A549 (cell line): ENCODE data around the gene DDO. TPM values are rescaled to one million over a fixed set of nuclear protein-coding genes. Genes with fewer than 3 reads are reported as not detected.

Experiments
- ATAC-seq, 2 experiments: fragments of 200-7000 bp in 1 of 2; fragments of >200 bp in 1 of 2; cut with Nextera tagmentation in 1 of 2; cut with Tn5 transposase in 1 of 2; 3 replicates each; pipeline versions ENCODE4 v1.8.0 to v1.9.1; 2018 to 2020; ENCODE audit warnings: mild to moderate bottlenecking in 1 of 2, moderate library complexity in 1 of 2
- CTCF ChIA-PET: fragments of 300-600 bp; sonication (Branson Sonifier 250); formaldehyde crosslinking; extraction: SDS; loops from one replicate; lab custom pipeline; 2021; ENCODE audit warnings: antibody characterized with exemption, inconsistent platforms; lab: Yijun Ruan, JAX
- POLR2A ChIA-PET: fragments of 350-600 bp; formaldehyde crosslinking; extraction: SDS; loops from one replicate; lab custom pipeline; 2021; ENCODE audit warnings: antibody characterized with exemption, inconsistent platforms; lab: Yijun Ruan, JAX
- DNase-seq, 2 experiments: peaks; one replicate each; pipeline versions ENCODE4 v3.0.0 to v3.0.0-alpha.2; 2011 to 2016; ENCODE audit warnings: low read depth in 1 of 2, low spot score in 1 of 2
- FAIRE-seq: peaks from 2 replicates; lab custom pipeline; 2011; peaks lifted over from hg19 to GRCh38; lab: Jason Lieb, UNC
- H3K27ac ChIP-seq, 2 experiments: fragments of >200 bp; sonication (Bioruptor Twin); formaldehyde crosslinking; 3 replicates each; pipeline ENCODE4 v1.5.1; 2016 to 2017
- H3K4me1 ChIP-seq: fragments of >200 bp; sonication (Bioruptor Twin); formaldehyde crosslinking; 3 replicates; pipeline ENCODE4 v1.6.1; 2016
- H3K4me2 ChIP-seq: fragments of >200 bp; sonication (Bioruptor Twin); formaldehyde crosslinking; 3 replicates; pipeline ENCODE4 v1.6.1; 2016
- H3K4me3 ChIP-seq: fragments of >200 bp; sonication (Bioruptor Twin); formaldehyde crosslinking; 3 replicates; pipeline ENCODE4 v1.5.1; 2016
- H3K9me3 ChIP-seq: fragments of >200 bp; sonication (Bioruptor Twin); formaldehyde crosslinking; 3 replicates; pipeline ENCODE4 v1.6.1; 2016
- BHLHE40 ChIP-seq: IDR thresholded peaks from 2 replicates; pipeline ENCODE4 v1.6.1; 2012; ENCODE audit warnings: low read depth, low read length, inconsistent platforms
- CEBPB ChIP-seq, 2 experiments: fragments of >200 bp in 1 of 2; sonication (Bioruptor Twin) in 1 of 2; formaldehyde crosslinking in 1 of 2; IDR thresholded peaks; 2 replicates each; pipeline ENCODE4 v1.6.1; 2012 to 2016
- CHD2 ChIP-seq: fragments of 150-350 bp; IDR thresholded peaks from 2 replicates; pipeline ENCODE4 v1.6.1; 2014; ENCODE audit warnings: low read length; ENCODE audit not compliant: partially characterized antibody
- FOSB ChIP-seq: fragments of 250-450 bp; sonication (Bioruptor Pico); IDR thresholded peaks from 2 replicates; pipeline ENCODE4 v1.5.0; 2020; ENCODE audit warnings: mild to moderate bottlenecking, moderate library complexity
- FOXS1 ChIP-seq: fragments of 250-450 bp; sonication (Bioruptor Pico); IDR thresholded peaks from 2 replicates; pipeline ENCODE4 v1.5.0; 2020; ENCODE audit warnings: mild to moderate bottlenecking, moderate library complexity
- GATA3 ChIP-seq: IDR thresholded peaks from 2 replicates; pipeline ENCODE4 v1.6.1; 2012; ENCODE audit warnings: borderline replicate concordance
- HDAC2 ChIP-seq: fragments of 200-600 bp; sonication (generic); IDR thresholded peaks from 2 replicates; pipeline ENCODE4 v1.6.1; 2016
- HOXA7 ChIP-seq: fragments of 250-450 bp; sonication (Bioruptor Pico); IDR thresholded peaks from 2 replicates; pipeline ENCODE4 v1.5.0; 2020; ENCODE audit warnings: mild to moderate bottlenecking, moderate library complexity
- HOXB13 ChIP-seq: fragments of 250-450 bp; sonication (Bioruptor Pico); IDR thresholded peaks from 2 replicates; pipeline ENCODE4 v1.5.0; 2020; ENCODE audit warnings: low read depth, mild to moderate bottlenecking, moderate library complexity
- KDM1A ChIP-seq: fragments of 200-600 bp; sonication (generic); IDR thresholded peaks from 2 replicates; pipeline ENCODE4 v1.6.1; 2016; ENCODE audit warnings: low read depth, mild to moderate bottlenecking
- KDM5A ChIP-seq: fragments of 200-600 bp; sonication (generic); IDR thresholded peaks from 2 replicates; pipeline ENCODE4 v1.6.1; 2016; ENCODE audit warnings: antibody characterized with exemption, mild to moderate bottlenecking
- NFE2L2 ChIP-seq: fragments of 150-350 bp; conservative IDR thresholded peaks from 2 replicates; pipeline ENCODE4 v1.6.1; 2014; ENCODE audit warnings: low read length
- POLR2AphosphoS2 ChIP-seq: conservative IDR thresholded peaks from 2 replicates; pipeline ENCODE4 v1.6.1; 2012; ENCODE audit warnings: low read length, improper control_type of control experiment, inconsistent platforms
- TFCP2L1 ChIP-seq: fragments of 250-450 bp; sonication (Bioruptor Pico); IDR thresholded peaks from 2 replicates; pipeline ENCODE4 v1.5.0; 2021; ENCODE audit warnings: mild to moderate bottlenecking
- ZFP36 ChIP-seq: fragments of 450-650 bp; IDR thresholded peaks from 2 replicates; pipeline ENCODE4 v1.6.1; 2014; ENCODE audit warnings: borderline replicate concordance; ENCODE audit not compliant: partially characterized antibody
- WGBS: methylation state at CpG from one replicate; pipeline ENCODE4 v1.1.6; 2017; ENCODE audit errors: missing lambda C conversion rate; 5-methylcytosine and 5-hydroxymethylcytosine counted together
- polyA plus RNA-seq, 4 experiments: library from polyadenylated mRNA; depleted of rRNA in 3 of 4; stranded (reverse); fragments of >200 nt; fragmentation: RNase III in 1 of 4; extraction: RNeasy Plus Mini Kit Qiagen cat#74134 plus additional on column Dnase treatment in 1 of 4; gene quantifications; 2 replicates in 3 of 4; 3 replicates in 1 of 4; pipeline ENCODE4 v1.2.3, GENCODE V29; 2011 to 2017
- TF ChIP-seq, protein P1 (sequence below): IDR thresholded peaks from 2 replicates; pipeline ENCODE4 v1.6.1; 2012
- TF ChIP-seq, protein P2 (sequence below): fragments of 250-450 bp; sonication (Bioruptor Pico); IDR thresholded peaks from 2 replicates; pipeline ENCODE4 v1.5.0; 2021; ENCODE audit warnings: mild to moderate bottlenecking, moderate library complexity, borderline replicate concordance
- TF ChIP-seq, protein P3 (sequence below): fragments of 250-450 bp; sonication (Bioruptor Pico); IDR thresholded peaks from 2 replicates; pipeline ENCODE4 v1.5.0; 2020; ENCODE audit warnings: low read depth, mild to moderate bottlenecking, moderate library complexity

Gene DDO
- polyA plus RNA-seq, 2 of the 4 experiments (the other 2 are of a cell fraction): 0.04 to 0.05 TPM

DNA sequence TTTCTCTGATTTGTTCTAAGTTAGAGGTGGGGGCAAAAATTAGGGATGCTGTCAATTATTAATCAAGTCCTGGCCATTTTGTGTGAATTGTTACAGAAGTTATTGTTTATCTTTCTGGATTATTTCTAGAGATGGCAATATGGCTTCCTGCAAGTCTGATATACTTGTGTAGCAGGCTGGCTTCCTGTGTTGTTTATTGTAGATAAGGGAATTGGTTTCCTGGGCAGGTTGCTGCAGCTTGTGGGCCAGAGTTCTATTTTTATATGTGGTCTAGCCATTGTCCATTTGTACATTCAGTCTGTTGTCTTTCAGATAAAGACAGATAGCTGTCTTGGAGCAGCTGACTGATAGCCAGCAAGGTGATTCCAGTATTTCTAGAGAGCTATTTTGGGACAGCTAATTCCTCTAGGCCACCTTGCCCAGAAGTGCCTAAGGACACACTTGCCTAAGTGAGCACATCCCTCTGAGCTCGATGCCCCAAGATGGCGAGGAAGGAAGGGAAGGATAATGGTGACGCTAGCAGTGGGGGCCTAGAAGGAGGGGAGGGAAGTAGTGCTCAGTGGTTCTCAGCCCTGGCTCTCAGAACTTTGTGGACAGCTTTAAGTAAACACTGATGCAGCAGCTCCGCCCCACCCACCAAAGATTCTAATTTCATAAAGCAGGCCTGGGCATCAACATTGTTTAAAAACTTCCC, 25.5 kb downstream of the DDO start:
- Histone ChIP-seq H3K27ac (no peak overlapping the region), H3K4me1 (no peaks in the 10 kb centered on the region), H3K9me3 (no peaks in the 10 kb centered on the region), H3K4me2 (no peak overlapping the region), H3K4me3 (no peak overlapping the region)
- TF ChIP-seq GATA3: no peak
- TF ChIP-seq FOSB (CRISPR knock-in tag): no peak
- TF ChIP-seq, protein P1, sequence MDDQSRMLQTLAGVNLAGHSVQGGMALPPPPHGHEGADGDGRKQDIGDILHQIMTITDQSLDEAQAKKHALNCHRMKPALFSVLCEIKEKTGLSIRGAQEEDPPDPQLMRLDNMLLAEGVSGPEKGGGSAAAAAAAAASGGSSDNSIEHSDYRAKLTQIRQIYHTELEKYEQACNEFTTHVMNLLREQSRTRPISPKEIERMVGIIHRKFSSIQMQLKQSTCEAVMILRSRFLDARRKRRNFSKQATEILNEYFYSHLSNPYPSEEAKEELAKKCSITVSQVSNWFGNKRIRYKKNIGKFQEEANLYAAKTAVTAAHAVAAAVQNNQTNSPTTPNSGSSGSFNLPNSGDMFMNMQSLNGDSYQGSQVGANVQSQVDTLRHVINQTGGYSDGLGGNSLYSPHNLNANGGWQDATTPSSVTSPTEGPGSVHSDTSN: no peak
- TF ChIP-seq BHLHE40: no peak
- no peak for TF ChIP-seq TFCP2L1 (CRISPR knock-in tag)
- no peak for TF ChIP-seq CHD2
- TF ChIP-seq HDAC2: no peak
- no peak for TF ChIP-seq CEBPB (IDR thresholded peaks at IDR 0.05)
- TF ChIP-seq KDM1A: no peak
- TF ChIP-seq FOXS1: no peak
- TF ChIP-seq, protein P2, sequence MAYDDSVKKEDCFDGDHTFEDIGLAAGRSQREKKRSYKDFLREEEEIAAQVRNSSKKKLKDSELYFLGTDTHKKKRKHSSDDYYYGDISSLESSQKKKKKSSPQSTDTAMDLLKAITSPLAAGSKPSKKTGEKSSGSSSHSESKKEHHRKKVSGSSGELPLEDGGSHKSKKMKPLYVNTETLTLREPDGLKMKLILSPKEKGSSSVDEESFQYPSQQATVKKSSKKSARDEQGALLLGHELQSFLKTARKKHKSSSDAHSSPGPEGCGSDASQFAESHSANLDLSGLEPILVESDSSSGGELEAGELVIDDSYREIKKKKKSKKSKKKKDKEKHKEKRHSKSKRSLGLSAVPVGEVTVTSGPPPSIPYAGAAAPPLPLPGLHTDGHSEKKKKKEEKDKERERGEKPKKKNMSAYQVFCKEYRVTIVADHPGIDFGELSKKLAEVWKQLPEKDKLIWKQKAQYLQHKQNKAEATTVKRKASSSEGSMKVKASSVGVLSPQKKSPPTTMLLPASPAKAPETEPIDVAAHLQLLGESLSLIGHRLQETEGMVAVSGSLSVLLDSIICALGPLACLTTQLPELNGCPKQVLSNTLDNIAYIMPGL (CRISPR knock-in tag): no peak
- TF ChIP-seq ZFP36: no peak
- no peak for TF ChIP-seq POLR2AphosphoS2
- DNase-seq (no peak), ATAC-seq (no peak), FAIRE-seq (no peak)
- WGBS: 29% methylated on average over 4 of the region's 4 CpGs
- CTCF ChIA-PET: interaction anchor here (0.6 to 6.5 kb wide), 18 partner anchors 8 to 786 kb away, joined by 3 to 33 read pairs (median 4); no protein-coding TSS in a partner anchor
- POLR2A ChIA-PET: no interaction called here

DNA sequence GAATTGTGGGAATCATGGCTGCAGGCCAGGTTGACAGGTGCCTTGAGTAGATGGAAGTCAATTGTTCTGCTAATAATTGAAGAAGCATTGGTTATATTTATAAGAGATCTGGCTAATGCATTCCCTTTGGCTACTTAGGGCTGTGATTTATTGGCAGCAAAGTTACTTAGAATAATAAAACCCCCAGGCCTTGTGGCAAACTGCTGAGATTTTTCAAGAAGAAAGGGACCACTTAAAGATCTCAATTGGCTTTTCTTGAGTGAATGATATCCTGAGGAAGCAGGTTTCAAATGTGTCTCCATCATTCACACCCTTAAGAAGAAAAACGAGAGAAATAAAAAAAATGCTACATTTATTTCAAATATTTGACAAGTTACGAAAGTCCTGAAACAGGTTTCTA, 27.4 kb downstream of the DDO start:
- DNase-seq: no peak
- TF ChIP-seq, protein P3, sequence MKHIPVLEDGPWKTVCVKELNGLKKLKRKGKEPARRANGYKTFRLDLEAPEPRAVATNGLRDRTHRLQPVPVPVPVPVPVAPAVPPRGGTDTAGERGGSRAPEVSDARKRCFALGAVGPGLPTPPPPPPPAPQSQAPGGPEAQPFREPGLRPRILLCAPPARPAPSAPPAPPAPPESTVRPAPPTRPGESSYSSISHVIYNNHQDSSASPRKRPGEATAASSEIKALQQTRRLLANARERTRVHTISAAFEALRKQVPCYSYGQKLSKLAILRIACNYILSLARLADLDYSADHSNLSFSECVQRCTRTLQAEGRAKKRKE (CRISPR knock-in tag): no peak
- TF ChIP-seq KDM5A: no peak
- no peak for ATAC-seq
- Histone ChIP-seq H3K4me3 (no peak overlapping the region), H3K4me2 (no peak overlapping the region), H3K4me1 (no peaks in the 10 kb centered on the region), H3K9me3 (no peaks in the 10 kb centered on the region), H3K27ac (no peak overlapping the region)
- ChIA-PET POLR2A (no interaction called here), CTCF (interaction anchor here (1.3 kb wide), 1 partner anchor 687 kb away, joined by 3 read pairs; no protein-coding TSS in a partner anchor)
- FAIRE-seq: no peak
- WGBS: 48% methylated on average over 2 of the region's 2 CpGs

DNA sequence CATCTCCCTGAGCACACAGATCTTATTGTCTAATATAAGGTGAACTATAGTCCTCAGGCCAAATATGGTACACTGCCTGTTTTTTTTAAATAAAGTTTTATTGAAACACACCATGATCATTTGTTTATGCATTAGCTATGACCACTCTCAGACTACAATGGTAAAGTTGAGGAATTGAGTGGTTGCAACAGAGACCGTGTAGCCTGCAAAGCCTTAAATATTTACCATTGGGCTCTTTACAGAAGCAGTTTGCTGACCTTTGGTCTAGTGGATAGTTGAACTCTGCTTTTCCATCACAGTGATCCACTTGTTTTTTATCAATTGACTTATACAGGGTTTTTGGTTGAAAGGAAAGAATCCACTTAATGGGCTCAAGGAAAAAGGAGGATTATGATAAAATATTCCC, 29.9 kb downstream of the DDO start:
- ChIA-PET CTCF (interaction anchor here (0.7 to 0.9 kb wide), 2 partner anchors 36 to 681 kb away, joined by 3 read pairs; no protein-coding TSS in a partner anchor), POLR2A (no interaction called here)
- ATAC-seq (no peak), DNase-seq (no peak), FAIRE-seq (no peak)
- Histone ChIP-seq H3K4me3 (no peak overlapping the region), H3K4me1 (no peaks in the 10 kb centered on the region), H3K27ac (no peak overlapping the region), H3K9me3 (no peaks in the 10 kb centered on the region), H3K4me2 (no peak overlapping the region)
- TF ChIP-seq HOXA7 (CRISPR knock-in tag) (no peak), HOXB13 (no peak), NFE2L2 (no peak)
- WGBS: 74% methylated on average over 1 of the region's 1 CpG
